HL-60 (cell line): ENCODE data around the gene EID3.

Experiments
- DNase-seq, 2 experiments: peaks; one replicate each; pipeline ENCODE4 v3.0.0-alpha.2; 2010 to 2020; ENCODE audit warnings: low read depth in 1 of 2, low spot score in 1 of 2
- H3K27ac ChIP-seq: fragments of 250-450 bp; sonication (Bioruptor Pico); replicated peaks from 2 replicates; pipeline ENCODE4 v1.5.1; 2020; ENCODE audit warnings: mild to moderate bottlenecking, moderate library complexity
- H3K27me3 ChIP-seq: fragments of 250-450 bp; sonication (Bioruptor Pico); 2 replicates; pipeline ENCODE4 v1.5.1; 2021; ENCODE audit warnings: mild to moderate bottlenecking, moderate library complexity; ENCODE audit not compliant: insufficient read depth, poor library complexity, severe bottlenecking
- H3K4me3 ChIP-seq: replicated peaks from 2 replicates; pipeline ENCODE4 v1.5.1; 2011; ENCODE audit warnings: mild to moderate bottlenecking, control low read depth, low read length; ENCODE audit not compliant: insufficient read depth
- GABPA ChIP-seq: IDR thresholded peaks from 2 replicates; pipeline ENCODE4 v1.6.1; 2012; ENCODE audit warnings: low read depth
- POLR2AphosphoS5 ChIP-seq: IDR thresholded peaks from 2 replicates; pipeline ENCODE4 v1.6.1; 2012; ENCODE audit warnings: low read depth
- SPI1 ChIP-seq: IDR thresholded peaks from 2 replicates; pipeline ENCODE4 v1.6.1; 2012; ENCODE audit warnings: low read depth, mild to moderate bottlenecking, borderline replicate concordance
- TF ChIP-seq, protein P1 (sequence below): IDR thresholded peaks from one replicate; pipeline ENCODE4 v1.5.1; 2011; ENCODE audit warnings: low read length, control low read depth, inconsistent platforms; ENCODE audit not compliant: insufficient read depth
- TF ChIP-seq, protein P2 (sequence below): IDR thresholded peaks from 2 replicates; pipeline ENCODE4 v1.6.1; 2012; ENCODE audit warnings: low read depth; ENCODE audit not compliant: insufficient replicate concordance

The EID3 gene

DNA sequence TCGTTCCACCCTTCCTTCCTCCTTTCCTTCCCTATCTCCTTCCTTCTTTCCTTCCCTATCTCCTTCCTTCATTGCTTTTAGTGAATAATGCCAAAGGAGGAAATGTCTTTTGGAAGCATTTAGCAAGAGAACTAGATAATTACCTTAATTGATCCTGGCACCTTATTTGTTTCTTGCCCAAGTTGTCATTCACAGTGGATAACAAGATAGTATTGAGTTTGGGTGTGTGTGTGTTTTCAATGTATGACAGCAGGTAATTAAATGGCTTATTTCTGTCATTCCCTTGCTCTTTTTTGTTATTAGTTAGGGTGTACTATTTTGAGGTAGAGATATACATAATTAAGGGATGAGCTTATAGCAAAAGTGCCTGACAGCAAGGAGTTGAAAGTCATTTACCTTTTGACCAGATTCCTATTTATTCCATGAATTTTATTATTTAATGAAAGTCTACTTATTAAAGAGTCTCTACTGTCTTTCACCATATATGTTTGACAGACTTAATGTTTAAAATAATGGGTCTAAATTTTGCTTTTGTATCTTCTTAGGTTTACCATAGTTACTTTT is 30.2 kb downstream of the EID3 start:
- Histone ChIP-seq H3K4me3 (no peak overlapping the region), H3K27ac (no peak overlapping the region), H3K27me3 (no peaks in the 10 kb centered on the region)
- TF ChIP-seq, protein P1, sequence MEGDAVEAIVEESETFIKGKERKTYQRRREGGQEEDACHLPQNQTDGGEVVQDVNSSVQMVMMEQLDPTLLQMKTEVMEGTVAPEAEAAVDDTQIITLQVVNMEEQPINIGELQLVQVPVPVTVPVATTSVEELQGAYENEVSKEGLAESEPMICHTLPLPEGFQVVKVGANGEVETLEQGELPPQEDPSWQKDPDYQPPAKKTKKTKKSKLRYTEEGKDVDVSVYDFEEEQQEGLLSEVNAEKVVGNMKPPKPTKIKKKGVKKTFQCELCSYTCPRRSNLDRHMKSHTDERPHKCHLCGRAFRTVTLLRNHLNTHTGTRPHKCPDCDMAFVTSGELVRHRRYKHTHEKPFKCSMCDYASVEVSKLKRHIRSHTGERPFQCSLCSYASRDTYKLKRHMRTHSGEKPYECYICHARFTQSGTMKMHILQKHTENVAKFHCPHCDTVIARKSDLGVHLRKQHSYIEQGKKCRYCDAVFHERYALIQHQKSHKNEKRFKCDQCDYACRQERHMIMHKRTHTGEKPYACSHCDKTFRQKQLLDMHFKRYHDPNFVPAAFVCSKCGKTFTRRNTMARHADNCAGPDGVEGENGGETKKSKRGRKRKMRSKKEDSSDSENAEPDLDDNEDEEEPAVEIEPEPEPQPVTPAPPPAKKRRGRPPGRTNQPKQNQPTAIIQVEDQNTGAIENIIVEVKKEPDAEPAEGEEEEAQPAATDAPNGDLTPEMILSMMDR, result no peak
- no peak for DNase-seq

DNA sequence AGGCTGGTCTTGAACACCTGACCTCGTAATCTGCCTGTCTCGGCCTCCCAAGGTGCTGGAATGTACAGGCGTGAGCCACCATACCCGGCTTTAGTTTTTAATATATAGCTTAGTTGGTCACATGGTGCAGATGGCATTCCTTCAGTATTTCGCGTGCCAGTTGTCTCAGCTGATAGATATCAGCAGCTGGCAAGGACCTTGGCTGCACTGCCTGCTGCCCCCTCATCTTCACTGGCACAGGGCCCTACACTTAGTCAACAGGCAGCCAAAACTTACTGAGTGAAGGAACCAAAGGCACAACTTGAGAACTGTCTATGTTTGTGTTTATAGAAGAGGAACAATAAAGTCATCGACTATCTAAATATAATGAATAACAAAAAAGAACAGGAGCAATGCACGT is 31.0 kb downstream of the EID3 start:
- TF ChIP-seq, protein P1, result no peak
- Histone ChIP-seq H3K4me3 (no peak overlapping the region), H3K27me3 (no peaks in the 10 kb centered on the region), H3K27ac (no peak overlapping the region)
- DNase-seq, result no peak

DNA sequence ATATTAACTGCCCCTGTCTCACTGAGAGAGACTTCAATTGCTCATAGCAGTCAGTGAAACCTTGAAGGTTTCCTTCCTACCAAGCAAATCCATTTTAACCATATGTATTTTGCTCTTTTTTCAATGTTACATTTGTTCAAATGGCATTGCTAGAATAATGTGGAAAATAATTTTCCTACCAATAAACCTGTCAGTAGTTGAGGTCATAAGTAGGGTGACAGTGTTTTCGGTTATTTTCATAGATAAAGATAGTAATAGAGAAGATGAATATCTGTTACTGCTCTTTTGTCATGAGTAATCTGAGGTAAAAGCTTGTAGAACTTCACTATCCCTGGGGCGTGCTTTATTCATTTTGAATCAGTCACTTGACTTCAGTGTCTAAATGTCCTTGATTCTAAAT is 32.6 kb downstream of the EID3 start:
- Histone ChIP-seq H3K27ac (no peak overlapping the region), H3K4me3 (no peak overlapping the region)

DNA sequence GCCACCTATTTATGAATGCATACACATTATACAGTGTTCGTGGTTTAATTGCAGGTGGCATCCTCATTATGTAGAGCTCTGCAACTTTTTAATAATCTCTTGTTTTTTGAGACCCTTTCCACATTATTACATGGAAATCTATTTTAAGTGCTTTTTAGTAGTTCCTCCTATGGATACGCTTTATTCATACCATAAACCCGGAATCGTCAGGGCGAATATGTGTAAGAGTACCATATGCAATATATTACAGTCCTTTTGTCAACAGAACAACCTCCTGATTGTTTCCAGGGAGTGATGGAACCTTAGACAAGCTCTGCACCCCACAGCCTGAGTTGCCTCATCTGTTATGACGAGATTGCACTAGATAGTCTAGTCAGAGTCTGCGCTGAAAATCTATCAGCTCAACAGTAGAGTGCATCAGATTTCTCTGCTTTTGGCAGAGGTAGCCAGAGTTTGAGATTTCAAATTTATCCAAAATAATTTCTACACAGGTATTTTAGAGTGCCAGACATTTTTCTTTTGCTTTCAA is 33.6 kb downstream of the EID3 start:
- H3K4me3 ChIP-seq, result no peak overlapping the region
- TF ChIP-seq POLR2AphosphoS5 (no peak), SPI1 (no peak), GABPA (no peak)
- TF ChIP-seq, protein P1, result no peak
- TF ChIP-seq, protein P2, sequence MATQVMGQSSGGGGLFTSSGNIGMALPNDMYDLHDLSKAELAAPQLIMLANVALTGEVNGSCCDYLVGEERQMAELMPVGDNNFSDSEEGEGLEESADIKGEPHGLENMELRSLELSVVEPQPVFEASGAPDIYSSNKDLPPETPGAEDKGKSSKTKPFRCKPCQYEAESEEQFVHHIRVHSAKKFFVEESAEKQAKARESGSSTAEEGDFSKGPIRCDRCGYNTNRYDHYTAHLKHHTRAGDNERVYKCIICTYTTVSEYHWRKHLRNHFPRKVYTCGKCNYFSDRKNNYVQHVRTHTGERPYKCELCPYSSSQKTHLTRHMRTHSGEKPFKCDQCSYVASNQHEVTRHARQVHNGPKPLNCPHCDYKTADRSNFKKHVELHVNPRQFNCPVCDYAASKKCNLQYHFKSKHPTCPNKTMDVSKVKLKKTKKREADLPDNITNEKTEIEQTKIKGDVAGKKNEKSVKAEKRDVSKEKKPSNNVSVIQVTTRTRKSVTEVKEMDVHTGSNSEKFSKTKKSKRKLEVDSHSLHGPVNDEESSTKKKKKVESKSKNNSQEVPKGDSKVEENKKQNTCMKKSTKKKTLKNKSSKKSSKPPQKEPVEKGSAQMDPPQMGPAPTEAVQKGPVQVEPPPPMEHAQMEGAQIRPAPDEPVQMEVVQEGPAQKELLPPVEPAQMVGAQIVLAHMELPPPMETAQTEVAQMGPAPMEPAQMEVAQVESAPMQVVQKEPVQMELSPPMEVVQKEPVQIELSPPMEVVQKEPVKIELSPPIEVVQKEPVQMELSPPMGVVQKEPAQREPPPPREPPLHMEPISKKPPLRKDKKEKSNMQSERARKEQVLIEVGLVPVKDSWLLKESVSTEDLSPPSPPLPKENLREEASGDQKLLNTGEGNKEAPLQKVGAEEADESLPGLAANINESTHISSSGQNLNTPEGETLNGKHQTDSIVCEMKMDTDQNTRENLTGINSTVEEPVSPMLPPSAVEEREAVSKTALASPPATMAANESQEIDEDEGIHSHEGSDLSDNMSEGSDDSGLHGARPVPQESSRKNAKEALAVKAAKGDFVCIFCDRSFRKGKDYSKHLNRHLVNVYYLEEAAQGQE, result no peak
- DNase-seq, result no peak
- H3K27ac ChIP-seq, result no peak overlapping the region
- no peaks in the 10 kb centered on the region for H3K27me3 ChIP-seq

More for the DNA sequence above, 32.6 kb downstream of the EID3 start:
- DNase-seq, result no peak
- no peaks in the 10 kb centered on the region for H3K27me3 ChIP-seq
- TF ChIP-seq GABPA (no peak), SPI1 (no peak), POLR2AphosphoS5 (no peak)
- TF ChIP-seq, protein P1, result no peak
- TF ChIP-seq, protein P2, result no peak
